GM10266 (cell line): ENCODE results near the gene RPP38.

Experiments
- DNase-seq: peaks from one replicate; pipeline ENCODE4 v3.0.0; 2012; ENCODE audit errors: extremely low spot score
- CTCF ChIP-seq: IDR thresholded peaks from 2 replicates; pipeline ENCODE4 v1.5.1; 2012; ENCODE audit warnings: mild to moderate bottlenecking, low read depth; ENCODE audit not compliant: control insufficient read depth, insufficient read depth; ENCODE audit errors: missing control alignments

The RPP38 gene

GRCh38 chr10:15150563-15150962 lies 53.4 kb downstream of the RPP38 start:
- TF ChIP-seq CTCF: no peak
- DNase-seq: no peak

- DNase-seq: no peak
- TF ChIP-seq CTCF: no peak
These were observed 55.4 kb downstream of the RPP38 start for GRCh38 chr10:15152556-15152955.
